ENCODE data around the gene GNG2.

GNG2 gene

GRCh38 chr14:52011523-52011922 lies 151.1 kb downstream of the GNG2 start:
- Mint-ChIP-seq H3K27me3 (peaks cover under 1% of the 10 kb centered on the region), H3K9me3 (no peaks in the 10 kb centered on the region), H3K27ac (ENCODE audit: low read depth) (no peak overlapping the region), H3K4me3 (no peak overlapping the region), H3K36me3 (ENCODE audit: insufficient read depth) (peaks cover 17% of the 10 kb centered on the region), H3K4me1 (peaks cover 5% of the 10 kb centered on the region)
- ATAC-seq (replicated peaks; ENCODE audit: extremely low read depth, poor library complexity, severe bottlenecking) (no peak), DNase-seq (ENCODE audit: low spot score in 2 of 2) (no peak)

- H3K4me3 Mint-ChIP-seq: no peak overlapping the region
- no peak overlapping the region for H3K27ac Mint-ChIP-seq (ENCODE audit: low read depth)
- DNase-seq (ENCODE audit: low spot score in 2 of 2) (no peak), ATAC-seq (replicated peaks; ENCODE audit: extremely low read depth, poor library complexity, severe bottlenecking) (no peak)
- H3K4me1 Mint-ChIP-seq: peaks cover 5% of the 10 kb centered on the region
- H3K9me3 Mint-ChIP-seq: no peaks in the 10 kb centered on the region
- peaks cover 7% of the 10 kb centered on the region for H3K27me3 Mint-ChIP-seq
- H3K36me3 Mint-ChIP-seq (ENCODE audit: insufficient read depth): peaks cover 17% of the 10 kb centered on the region
Measured at GRCh38 chr14:52012635-52013034, 152.2 kb downstream of the GNG2 start.

- peaks cover 14% of the 10 kb centered on the region for H3K36me3 Mint-ChIP-seq (ENCODE audit: insufficient read depth)
- H3K9me3 Mint-ChIP-seq: no peaks in the 10 kb centered on the region
- peaks cover 5% of the 10 kb centered on the region for H3K4me1 Mint-ChIP-seq
- DNase-seq (ENCODE audit: low spot score in 2 of 2) (no peak), ATAC-seq (replicated peaks; ENCODE audit: extremely low read depth, poor library complexity, severe bottlenecking) (no peak)
- H3K27me3 Mint-ChIP-seq: peaks cover 7% of the 10 kb centered on the region
- no peak overlapping the region for H3K4me3 Mint-ChIP-seq
- no peak overlapping the region for H3K27ac Mint-ChIP-seq (ENCODE audit: low read depth)
Measured at GRCh38 chr14:52013984-52014600, 153.7 kb downstream of the GNG2 start.

- no peaks in the 10 kb centered on the region for H3K9me3 Mint-ChIP-seq
Measured at GRCh38 chr14:52014601-52015267, 154.3 kb downstream of the GNG2 start.

GRCh38 chr14:52015411-52016030 lies 155.1 kb downstream of the GNG2 start:
- no peak overlapping the region for H3K27ac Mint-ChIP-seq (ENCODE audit: low read depth)
- no peak for DNase-seq (ENCODE audit: low spot score in 2 of 2)

More at GRCh38 chr14:52014601-52015267, 154.3 kb downstream of the GNG2 start:
- DNase-seq (ENCODE audit: low spot score in 2 of 2) (no peak), ATAC-seq (replicated peaks; ENCODE audit: extremely low read depth, poor library complexity, severe bottlenecking) (no peak)
- Mint-ChIP-seq H3K36me3 (ENCODE audit: insufficient read depth) (peaks cover 12% of the 10 kb centered on the region), H3K4me1 (peaks cover 5% of the 10 kb centered on the region), H3K4me3 (no peak overlapping the region), H3K27me3 (peaks cover 7% of the 10 kb centered on the region), H3K27ac (ENCODE audit: low read depth) (no peak overlapping the region)

GRCh38 chr14:52018252-52018651 lies 157.8 kb downstream of the GNG2 start:
- H3K4me1 Mint-ChIP-seq: peaks cover 11% of the 10 kb centered on the region
- ATAC-seq (replicated peaks; ENCODE audit: extremely low read depth, poor library complexity, severe bottlenecking) (no peak), DNase-seq (ENCODE audit: low spot score in 2 of 2) (no peak)
- peaks cover 3% of the 10 kb centered on the region for H3K36me3 Mint-ChIP-seq (ENCODE audit: insufficient read depth)
- H3K27me3 Mint-ChIP-seq: peaks cover 7% of the 10 kb centered on the region
- H3K27ac Mint-ChIP-seq (ENCODE audit: low read depth): no peak overlapping the region
- H3K9me3 Mint-ChIP-seq: no peaks in the 10 kb centered on the region
- no peak overlapping the region for H3K4me3 Mint-ChIP-seq

More at GRCh38 chr14:52015411-52016030, 155.1 kb downstream of the GNG2 start:
- H3K4me1 Mint-ChIP-seq: peaks cover 5% of the 10 kb centered on the region
- ATAC-seq (replicated peaks; ENCODE audit: extremely low read depth, poor library complexity, severe bottlenecking): no peak
- peaks cover 8% of the 10 kb centered on the region for H3K36me3 Mint-ChIP-seq (ENCODE audit: insufficient read depth)
- no peak overlapping the region for H3K4me3 Mint-ChIP-seq
- peaks cover 7% of the 10 kb centered on the region for H3K27me3 Mint-ChIP-seq
- no peaks in the 10 kb centered on the region for H3K9me3 Mint-ChIP-seq

DNA sequence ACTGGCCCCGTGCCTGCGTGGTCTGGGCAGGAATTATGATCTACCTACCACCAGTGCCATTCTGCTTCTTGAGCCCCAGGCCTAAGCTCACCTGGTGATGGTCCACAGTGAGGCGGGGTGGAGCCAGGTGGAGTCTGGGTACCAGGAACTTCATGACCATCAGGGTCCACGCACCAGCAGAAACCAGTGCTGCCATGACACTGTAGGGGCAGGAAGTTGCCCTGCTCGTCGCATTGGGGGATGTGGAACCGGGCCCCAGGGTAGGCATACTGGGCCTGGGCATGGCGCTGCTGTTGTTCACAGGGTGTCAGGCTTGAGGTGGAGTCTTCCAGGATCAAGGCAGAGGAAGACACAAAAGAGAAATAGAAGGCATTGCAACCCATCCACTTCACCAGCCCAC lies 158.6 kb downstream of the GNG2 start:
- no peak for DNase-seq (ENCODE audit: low spot score in 2 of 2)
- no peaks in the 10 kb centered on the region for H3K9me3 Mint-ChIP-seq
- peaks cover 7% of the 10 kb centered on the region for H3K27me3 Mint-ChIP-seq
- peaks cover 10% of the 10 kb centered on the region for H3K4me1 Mint-ChIP-seq
- H3K27ac Mint-ChIP-seq (ENCODE audit: low read depth): no peak overlapping the region
- H3K36me3 Mint-ChIP-seq (ENCODE audit: insufficient read depth): peaks cover 2% of the 10 kb centered on the region
- H3K4me3 Mint-ChIP-seq: no peak overlapping the region
- no peak for ATAC-seq (replicated peaks; ENCODE audit: extremely low read depth, poor library complexity, severe bottlenecking)
